Measurements from ENCODE around the gene CDKN2B-AS1. TPM values are rescaled to one million over a fixed set of nuclear protein-coding genes. Genes with fewer than 3 reads are reported as not detected.

CDKN2B-AS1 gene
- polyA plus RNA-seq, 4 donors = 1.3 to 8.7 (median 5.1) TPM

DNA sequence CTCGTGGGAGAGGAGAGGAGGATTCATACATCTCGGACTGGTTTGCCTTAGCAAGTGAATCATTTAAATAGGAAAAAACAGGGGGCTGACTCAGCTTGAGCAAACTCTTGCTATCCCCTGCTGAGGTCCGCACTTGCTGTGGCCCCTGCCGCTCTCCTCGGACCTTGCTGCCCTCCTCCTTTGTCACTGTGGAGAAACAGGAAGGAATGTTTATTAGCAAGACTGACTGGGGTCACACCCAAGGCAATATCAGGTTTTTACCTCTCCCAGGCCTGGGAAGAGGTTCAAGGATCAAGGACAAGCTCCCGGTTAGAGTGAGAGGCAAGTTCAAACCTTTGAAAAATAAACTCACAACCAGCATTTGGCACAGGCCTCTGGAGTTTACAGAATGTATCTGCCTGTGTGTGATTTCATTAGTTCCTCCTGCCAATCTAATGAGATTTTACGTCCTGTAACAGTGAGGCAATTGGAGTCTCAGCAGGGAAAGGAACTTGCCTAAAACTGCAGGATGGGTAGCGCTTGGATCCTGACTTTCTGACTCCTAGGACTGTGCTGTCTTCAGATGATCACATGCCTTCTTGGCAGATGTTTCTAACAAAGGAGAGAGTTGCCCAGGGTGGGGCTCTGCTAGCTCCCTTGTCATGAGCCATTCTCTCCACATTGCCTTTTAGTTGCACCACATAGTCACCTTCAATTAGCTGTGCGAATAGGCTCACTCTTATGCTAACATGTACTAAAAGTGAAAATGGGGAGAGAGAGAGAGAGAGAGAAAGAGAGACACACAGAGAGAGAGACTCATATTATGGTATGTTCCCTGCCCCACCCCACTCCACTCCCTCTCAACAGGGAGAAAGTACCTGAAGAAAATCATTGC is 123.2 kb downstream of the CDKN2B-AS1 start:
- Histone ChIP-seq H3K4me1 (ENCODE audit: control insufficient read depth in 3 of 3, insufficient read depth in 2 of 3, low read depth in 1 of 3, low read length in 2 of 3) (peaks cover 4 to 48% (median 6%) of the 10 kb centered on the region in 3 donors), H3K9me3 (ENCODE audit: control insufficient read depth in 2 of 2, insufficient read depth in 1 of 2, low read depth in 1 of 2, low read length in 1 of 2) (no peaks in the 10 kb centered on the region), H3K27ac (ENCODE audit: low read depth in 1 of 3, low read length in 2 of 3) (peak overlapping the region; percentile 79 to 93 (median 90)), H3K27me3 (ENCODE audit: control insufficient read depth in 3 of 3, insufficient read depth in 3 of 3, low read length in 3 of 3) (no peaks in the 10 kb centered on the region), H3K36me3 (ENCODE audit: control insufficient read depth in 3 of 3, insufficient read depth in 2 of 3, low read depth in 1 of 3, low read length in 3 of 3) (no peaks in the 10 kb centered on the region), H3K4me3 (ENCODE audit: low read depth in 1 of 3, low read length in 3 of 3) (no peak overlapping the region)
- 17 to 42% (median 28%) methylated on average over 9 of the region's 9 CpGs for WGBS, 3 donors
- FAIRE-seq (no peak), DNase-seq (peak; percentile 85 to 98)

DNA sequence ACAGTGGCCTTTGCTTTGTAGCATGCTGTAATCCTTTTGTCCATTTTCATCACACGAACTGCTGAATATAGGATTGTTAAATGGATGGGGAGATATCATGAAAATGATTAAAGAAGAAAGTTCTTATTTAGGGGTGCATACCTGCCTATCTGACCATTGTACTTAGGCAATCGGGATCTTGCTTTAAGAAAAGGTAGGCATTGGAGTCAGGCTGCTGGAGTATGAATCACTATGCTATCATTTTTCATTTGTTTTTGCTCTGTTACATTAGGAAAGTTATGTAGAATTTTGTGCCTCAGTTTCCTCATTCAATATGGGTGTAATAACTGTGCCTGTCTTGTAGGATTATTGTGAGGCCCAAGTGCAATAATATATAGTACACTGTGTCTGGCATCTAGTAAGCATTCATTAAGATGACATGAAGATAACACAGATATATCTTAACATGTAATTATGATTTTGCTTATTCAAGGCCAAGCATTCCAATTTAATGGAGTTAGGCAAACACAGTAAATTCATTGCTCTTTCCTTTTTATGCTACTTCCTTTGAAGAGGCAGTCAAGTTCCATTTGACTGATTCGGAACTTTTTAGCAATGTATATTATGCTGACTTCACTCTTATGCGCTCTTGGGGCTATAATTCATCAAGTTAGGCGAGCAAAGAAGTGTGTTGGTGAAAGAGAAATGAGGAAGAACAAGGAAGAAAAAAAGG is 124.4 kb downstream of the CDKN2B-AS1 start:
- H3K27me3 ChIP-seq (ENCODE audit: control insufficient read depth in 3 of 3, insufficient read depth in 3 of 3, low read length in 3 of 3) = no peaks in the 10 kb centered on the region
- FAIRE-seq (no peak), DNase-seq (no peak)
- no peaks in the 10 kb centered on the region for H3K9me3 ChIP-seq (ENCODE audit: control insufficient read depth in 2 of 2, insufficient read depth in 1 of 2, low read depth in 1 of 2, low read length in 1 of 2)
- H3K4me3 ChIP-seq (ENCODE audit: low read depth in 1 of 3, low read length in 3 of 3) = no peak overlapping the region
- no peaks in the 10 kb centered on the region for H3K36me3 ChIP-seq (ENCODE audit: control insufficient read depth in 3 of 3, insufficient read depth in 2 of 3, low read depth in 1 of 3, low read length in 3 of 3)
- WGBS, 3 donors = 48 to 73% (median 72%) methylated on average over 5 of the region's 5 CpGs
- H3K27ac ChIP-seq (ENCODE audit: low read depth in 1 of 3, low read length in 2 of 3) = peak overlapping the region; percentile 79 to 93 (median 90)
- peaks cover 0 to 41% (median 2%) of the 10 kb centered on the region in 3 donors for H3K4me1 ChIP-seq (ENCODE audit: control insufficient read depth in 3 of 3, insufficient read depth in 2 of 3, low read depth in 1 of 3, low read length in 2 of 3)

DNA sequence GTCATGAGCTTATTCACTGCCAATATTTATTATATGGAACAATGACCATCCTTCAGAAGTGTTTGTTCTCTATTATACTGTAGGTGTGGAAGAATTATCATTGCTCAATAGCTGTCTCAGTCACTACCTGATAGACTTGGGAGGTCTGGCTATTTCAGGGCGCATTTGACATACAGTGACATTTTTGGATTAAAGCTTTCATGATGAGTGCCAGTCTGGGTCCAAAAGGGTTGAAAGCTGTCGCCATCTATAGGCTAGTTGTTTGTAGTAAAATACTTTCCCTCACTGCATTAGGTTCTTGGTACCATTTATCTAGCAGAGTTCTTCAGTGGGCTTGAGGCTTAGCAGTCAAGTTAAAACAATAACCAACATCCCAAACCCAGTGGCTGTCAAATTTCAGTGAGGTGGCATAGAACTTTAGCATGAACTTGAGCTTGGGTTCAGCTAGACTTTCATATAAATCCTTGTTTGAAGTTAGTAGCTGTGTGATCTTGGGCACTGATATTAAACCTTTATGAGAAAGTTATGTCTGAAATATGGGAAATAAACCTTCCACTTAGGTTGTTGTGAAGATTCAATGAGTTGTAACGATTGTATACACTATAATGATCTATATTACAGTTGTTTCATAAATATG is 125.0 kb downstream of the CDKN2B-AS1 start:
- no peaks in the 10 kb centered on the region for H3K27me3 ChIP-seq (ENCODE audit: control insufficient read depth in 3 of 3, insufficient read depth in 3 of 3, low read length in 3 of 3)
- H3K36me3 ChIP-seq (ENCODE audit: control insufficient read depth in 3 of 3, insufficient read depth in 2 of 3, low read depth in 1 of 3, low read length in 3 of 3) = no peaks in the 10 kb centered on the region
- 14 to 39% (median 21%) methylated on average over 3 of the region's 3 CpGs for WGBS, 3 donors
- peaks cover 0 to 43% (median 2%) of the 10 kb centered on the region in 3 donors for H3K4me1 ChIP-seq (ENCODE audit: control insufficient read depth in 3 of 3, insufficient read depth in 2 of 3, low read depth in 1 of 3, low read length in 2 of 3)
- no peaks in the 10 kb centered on the region for H3K9me3 ChIP-seq (ENCODE audit: control insufficient read depth in 2 of 2, insufficient read depth in 1 of 2, low read depth in 1 of 2, low read length in 1 of 2)
- FAIRE-seq (no peak), DNase-seq (peak; percentile 48 to 77)
- H3K4me3 ChIP-seq (ENCODE audit: low read depth in 1 of 3, low read length in 3 of 3) = no peak overlapping the region
- peak overlapping the region in 1 of 3 donors; percentile 60 for H3K27ac ChIP-seq (ENCODE audit: low read depth in 1 of 3, low read length in 2 of 3)

DNA sequence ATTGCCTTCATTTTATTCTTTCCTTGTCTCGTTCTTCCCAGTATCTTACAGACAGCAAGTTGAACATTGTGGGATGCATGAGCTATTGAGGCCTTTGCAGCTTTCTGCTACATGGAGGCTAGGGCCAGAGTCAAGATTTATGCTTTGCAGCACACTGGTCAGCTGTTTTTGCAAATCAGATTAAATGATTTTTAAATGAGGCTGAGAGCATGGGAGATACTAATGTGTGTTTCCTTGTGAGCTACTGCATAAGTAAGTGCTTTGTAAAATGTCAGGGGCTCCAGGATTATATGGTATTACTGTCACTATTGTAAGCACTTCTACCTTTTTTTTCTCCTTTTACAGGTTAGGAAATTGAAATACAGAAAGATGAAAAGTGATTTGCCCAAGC is 125.6 kb downstream of the CDKN2B-AS1 start:
- Histone ChIP-seq H3K9me3 (ENCODE audit: control insufficient read depth in 2 of 2, insufficient read depth in 1 of 2, low read depth in 1 of 2, low read length in 1 of 2) (no peaks in the 10 kb centered on the region), H3K27ac (ENCODE audit: low read depth in 1 of 3, low read length in 2 of 3) (no peak overlapping the region), H3K36me3 (ENCODE audit: control insufficient read depth in 3 of 3, insufficient read depth in 2 of 3, low read depth in 1 of 3, low read length in 3 of 3) (no peaks in the 10 kb centered on the region), H3K4me1 (ENCODE audit: control insufficient read depth in 3 of 3, insufficient read depth in 2 of 3, low read depth in 1 of 3, low read length in 2 of 3) (peaks cover 0 to 43% (median 2%) of the 10 kb centered on the region in 3 donors), H3K4me3 (ENCODE audit: low read depth in 1 of 3, low read length in 3 of 3) (no peak overlapping the region), H3K27me3 (ENCODE audit: control insufficient read depth in 3 of 3, insufficient read depth in 3 of 3, low read length in 3 of 3) (no peaks in the 10 kb centered on the region)
- WGBS, 3 donors = 90 to 100% (median 94%) methylated on average over 1 of the region's 1 CpG
- FAIRE-seq = no peak
- DNase-seq = no peak

DNA sequence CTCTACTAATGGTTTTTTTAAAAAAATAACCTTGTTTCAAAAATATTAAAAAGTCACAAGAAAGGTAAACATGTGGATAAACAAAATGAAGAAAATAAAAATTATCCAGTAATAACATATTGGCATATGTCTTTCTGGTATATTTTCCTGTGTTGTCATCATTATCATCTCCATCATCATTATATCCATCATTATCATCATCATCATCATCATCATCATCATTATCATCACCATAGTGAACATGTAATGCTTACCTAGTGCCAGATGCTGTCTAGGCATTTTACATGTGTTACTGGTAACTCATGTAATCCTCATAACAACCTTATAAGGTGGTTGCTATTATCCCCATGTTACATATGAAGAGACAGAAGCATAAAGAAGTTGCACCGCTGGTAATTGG is 126.0 kb downstream of the CDKN2B-AS1 start:
- Histone ChIP-seq H3K27ac (ENCODE audit: low read depth in 1 of 3, low read length in 2 of 3) (no peak overlapping the region), H3K27me3 (ENCODE audit: control insufficient read depth in 3 of 3, insufficient read depth in 3 of 3, low read length in 3 of 3) (no peaks in the 10 kb centered on the region), H3K36me3 (ENCODE audit: control insufficient read depth in 3 of 3, insufficient read depth in 2 of 3, low read depth in 1 of 3, low read length in 3 of 3) (no peaks in the 10 kb centered on the region), H3K4me3 (ENCODE audit: low read depth in 1 of 3, low read length in 3 of 3) (no peak overlapping the region), H3K9me3 (ENCODE audit: control insufficient read depth in 2 of 2, insufficient read depth in 1 of 2, low read depth in 1 of 2, low read length in 1 of 2) (no peaks in the 10 kb centered on the region), H3K4me1 (ENCODE audit: control insufficient read depth in 3 of 3, insufficient read depth in 2 of 3, low read depth in 1 of 3, low read length in 2 of 3) (peaks cover 0 to 43% (median 2%) of the 10 kb centered on the region in 3 donors)
- 79 to 92% (median 85%) methylated on average over 1 of the region's 1 CpG for WGBS, 3 donors
- no peak for DNase-seq
- FAIRE-seq = no peak

DNA sequence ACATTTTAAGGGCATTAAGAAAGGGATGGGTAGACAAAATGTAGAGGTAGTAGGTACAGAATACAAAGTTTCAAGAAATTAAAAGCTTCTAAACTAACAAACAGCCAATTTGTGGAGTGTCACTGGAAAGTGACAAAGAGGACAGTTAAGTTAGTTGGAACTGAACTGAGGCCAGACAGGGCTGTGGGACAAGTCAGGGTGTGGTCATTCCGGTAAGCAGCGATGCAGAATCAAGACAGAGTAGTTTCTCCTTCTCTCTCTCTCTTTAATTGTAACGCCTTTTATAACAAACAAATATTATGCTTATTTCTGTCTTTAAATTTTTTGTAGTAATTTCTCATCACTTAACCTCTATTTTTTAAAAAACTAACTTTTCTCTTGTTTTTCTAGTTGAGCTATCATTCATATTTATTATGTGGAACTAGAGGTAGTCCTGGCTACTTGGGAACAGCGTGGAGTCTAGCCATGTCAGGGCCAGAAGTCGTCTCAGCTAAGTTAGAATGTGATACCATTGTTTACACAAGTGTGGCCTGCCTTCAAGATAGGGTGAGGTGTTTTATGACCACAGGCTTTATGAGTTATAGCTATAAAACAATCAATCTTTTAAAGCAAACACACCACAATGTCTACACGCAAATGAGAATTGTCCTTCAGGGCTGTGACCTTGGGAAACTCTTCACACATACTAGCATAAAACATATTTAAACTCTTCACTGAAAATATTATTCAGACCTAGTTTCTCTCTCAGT is 129.8 kb downstream of the CDKN2B-AS1 start:
- FAIRE-seq (peak; percentile 41), DNase-seq (peak; percentile 83 to 95)
- Histone ChIP-seq H3K4me1 (ENCODE audit: control insufficient read depth in 3 of 3, insufficient read depth in 2 of 3, low read depth in 1 of 3, low read length in 2 of 3) (peaks cover 0 to 18% (median 3%) of the 10 kb centered on the region in 3 donors), H3K9me3 (ENCODE audit: control insufficient read depth in 2 of 2, insufficient read depth in 1 of 2, low read depth in 1 of 2, low read length in 1 of 2) (no peaks in the 10 kb centered on the region), H3K27ac (ENCODE audit: low read depth in 1 of 3, low read length in 2 of 3) (peak overlapping the region in 2 of 3 donors; percentile 48 to 74), H3K27me3 (ENCODE audit: control insufficient read depth in 3 of 3, insufficient read depth in 3 of 3, low read length in 3 of 3) (no peaks in the 10 kb centered on the region), H3K36me3 (ENCODE audit: control insufficient read depth in 3 of 3, insufficient read depth in 2 of 3, low read depth in 1 of 3, low read length in 3 of 3) (no peaks in the 10 kb centered on the region), H3K4me3 (ENCODE audit: low read depth in 1 of 3, low read length in 3 of 3) (no peak overlapping the region)
- 9 to 35% (median 26%) methylated on average over 6 of the region's 6 CpGs for WGBS, 3 donors

DNA sequence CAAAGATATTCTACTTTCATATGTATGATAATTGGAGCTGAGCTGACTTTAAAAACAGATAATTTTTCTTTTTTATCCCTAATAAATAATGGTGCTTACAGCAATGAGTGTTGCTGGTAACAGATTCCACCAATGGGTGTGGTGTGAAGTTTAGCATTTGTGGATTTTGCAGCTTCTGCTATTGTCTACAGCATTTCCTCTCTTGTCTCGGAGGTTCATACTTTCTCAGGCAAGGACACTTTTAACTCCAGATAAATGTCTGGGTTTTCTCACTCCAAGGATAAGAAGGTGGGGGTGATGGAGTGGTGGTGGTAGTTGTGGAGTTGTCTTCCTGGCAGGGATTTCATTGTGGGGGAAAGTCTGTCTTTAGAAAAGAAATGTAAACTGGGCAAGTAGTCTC is 134.5 kb downstream of the CDKN2B-AS1 start:
- no peak overlapping the region for H3K4me3 ChIP-seq (ENCODE audit: low read depth in 1 of 3, low read length in 3 of 3)
- peaks cover 0 to 6% (median 3%) of the 10 kb centered on the region in 3 donors for H3K4me1 ChIP-seq (ENCODE audit: control insufficient read depth in 3 of 3, insufficient read depth in 2 of 3, low read depth in 1 of 3, low read length in 2 of 3)
- 42 to 81% (median 77%) methylated on average over 1 of the region's 1 CpG for WGBS, 3 donors
- no peaks in the 10 kb centered on the region for H3K36me3 ChIP-seq (ENCODE audit: control insufficient read depth in 3 of 3, insufficient read depth in 2 of 3, low read depth in 1 of 3, low read length in 3 of 3)
- no peak for FAIRE-seq
- H3K27me3 ChIP-seq (ENCODE audit: control insufficient read depth in 3 of 3, insufficient read depth in 3 of 3, low read length in 3 of 3) = no peaks in the 10 kb centered on the region
- H3K27ac ChIP-seq (ENCODE audit: low read depth in 1 of 3, low read length in 2 of 3) = no peak overlapping the region
- DNase-seq = no peak
- no peaks in the 10 kb centered on the region for H3K9me3 ChIP-seq (ENCODE audit: control insufficient read depth in 2 of 2, insufficient read depth in 1 of 2, low read depth in 1 of 2, low read length in 1 of 2)

DNA sequence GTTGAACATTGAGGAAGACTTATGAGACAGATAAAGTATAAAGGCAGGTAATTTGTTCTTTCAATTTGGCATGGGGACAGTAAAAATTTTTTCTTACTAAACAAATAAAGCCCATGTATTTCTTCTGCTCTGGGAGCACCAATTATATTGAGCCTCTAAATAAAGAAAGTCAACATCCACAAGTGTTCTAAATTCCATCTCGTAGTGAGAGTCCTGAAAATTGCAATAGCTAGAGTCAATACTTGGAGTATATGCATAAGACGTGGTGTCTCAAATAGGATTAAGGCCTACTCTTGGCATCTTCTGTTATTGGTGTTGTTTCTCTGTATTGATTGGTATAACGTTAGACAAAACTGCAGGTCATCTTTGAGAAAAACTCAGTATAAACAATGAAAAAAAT is 135.0 kb downstream of the CDKN2B-AS1 start:
- Histone ChIP-seq H3K36me3 (ENCODE audit: control insufficient read depth in 3 of 3, insufficient read depth in 2 of 3, low read depth in 1 of 3, low read length in 3 of 3) (no peaks in the 10 kb centered on the region), H3K9me3 (ENCODE audit: control insufficient read depth in 2 of 2, insufficient read depth in 1 of 2, low read depth in 1 of 2, low read length in 1 of 2) (no peaks in the 10 kb centered on the region), H3K4me3 (ENCODE audit: low read depth in 1 of 3, low read length in 3 of 3) (no peak overlapping the region), H3K27me3 (ENCODE audit: control insufficient read depth in 3 of 3, insufficient read depth in 3 of 3, low read length in 3 of 3) (no peaks in the 10 kb centered on the region), H3K4me1 (ENCODE audit: control insufficient read depth in 3 of 3, insufficient read depth in 2 of 3, low read depth in 1 of 3, low read length in 2 of 3) (peaks cover 0 to 3% (median 3%) of the 10 kb centered on the region in 3 donors), H3K27ac (ENCODE audit: low read depth in 1 of 3, low read length in 2 of 3) (no peak overlapping the region)
- DNase-seq (no peak), FAIRE-seq (no peak)
- WGBS, 3 donors = 69 to 80% (median 77%) methylated on average over 3 of the region's 3 CpGs
